NOMO-1 treated with DMSO at 0.1 percent for 48 hours (cell line): ENCODE measurements around the gene CLIP4.
A peak's percentile ranks its signal among the peaks of the same experiment; 100 is the strongest.
"Not testable (repeated sequence)": the region's sequence is repeated elsewhere in the genome, so short reads cannot be mapped to it uniquely, and the experiment has no call there.

Experiments used
- DNase-seq: peaks from one replicate; lab custom pipeline; 2025; ENCODE audit not compliant: unreplicated experiment; lab: John Stamatoyannopoulos, UW

CLIP4 gene

GRCh38 chr2:29114946-29115609, at the start of gene CLIP4:
Gene CLIP4, plus strand, starts transcription at chr2:29115415. Its CDS starts 5,974 bp downstream, at chr2:29121389.
- DNase-seq: no peak

GRCh38 chr2:29066271-29066860, 48.8 kb upstream of the CLIP4 start:
- no peak for DNase-seq

- no peak for DNase-seq
These were observed 48.1 kb upstream of the CLIP4 start for GRCh38 chr2:29066997-29067605.

GRCh38 chr2:29068513-29068912, 46.7 kb upstream of the CLIP4 start:
- DNase-seq: no peak

GRCh38 chr2:29070526-29070925, 44.7 kb upstream of the CLIP4 start:
- no peak for DNase-seq

- no peak for DNase-seq
These were observed 43.9 kb upstream of the CLIP4 start for GRCh38 chr2:29071032-29071975.

GRCh38 chr2:29072251-29072650, 43.0 kb upstream of the CLIP4 start:
- no peak for DNase-seq

GRCh38 chr2:29072971-29073725, 42.1 kb upstream of the CLIP4 start:
- no peak for DNase-seq

GRCh38 chr2:29073933-29074332, 41.3 kb upstream of the CLIP4 start:
- peak; percentile 9 for DNase-seq

GRCh38 chr2:29074411-29074810, 40.8 kb upstream of the CLIP4 start, which contains the start of gene PCARE:
Gene PCARE, minus strand, starts transcription at chr2:29074523. Its CDS starts 262 bp downstream, at chr2:29074261.
- no peak for DNase-seq

GRCh38 chr2:29075894-29076705, 39.1 kb upstream of the CLIP4 start:
- no peak for DNase-seq

- DNase-seq: no peak
These were observed 35.3 kb upstream of the CLIP4 start for GRCh38 chr2:29079887-29080286.

- DNase-seq: peak; percentile 53
These were observed 34.1 kb upstream of the CLIP4 start for GRCh38 chr2:29080886-29081743.

GRCh38 chr2:29082804-29083495, 32.3 kb upstream of the CLIP4 start:
- DNase-seq: no peak

GRCh38 chr2:29084554-29084953, 30.7 kb upstream of the CLIP4 start:
- no peak for DNase-seq

- not testable (repeated sequence) for DNase-seq
These were observed 24.9 kb upstream of the CLIP4 start for GRCh38 chr2:29090311-29090710.

GRCh38 chr2:29096969-29097368, 18.2 kb upstream of the CLIP4 start:
- DNase-seq: peak; percentile 10

- DNase-seq: no peak
These were observed 17.6 kb upstream of the CLIP4 start for GRCh38 chr2:29097569-29097968.
